ENCODE data around the gene PLPPR3.
"Not testable (repeated sequence)": the region's sequence is repeated elsewhere in the genome, so short reads cannot be mapped to it uniquely, and the experiment has no call there.

The PLPPR3 gene

GRCh38 chr19:853614-854220 is 32.0 kb upstream of the PLPPR3 start:
- DNase-seq: not testable (repeated sequence)

DNA sequence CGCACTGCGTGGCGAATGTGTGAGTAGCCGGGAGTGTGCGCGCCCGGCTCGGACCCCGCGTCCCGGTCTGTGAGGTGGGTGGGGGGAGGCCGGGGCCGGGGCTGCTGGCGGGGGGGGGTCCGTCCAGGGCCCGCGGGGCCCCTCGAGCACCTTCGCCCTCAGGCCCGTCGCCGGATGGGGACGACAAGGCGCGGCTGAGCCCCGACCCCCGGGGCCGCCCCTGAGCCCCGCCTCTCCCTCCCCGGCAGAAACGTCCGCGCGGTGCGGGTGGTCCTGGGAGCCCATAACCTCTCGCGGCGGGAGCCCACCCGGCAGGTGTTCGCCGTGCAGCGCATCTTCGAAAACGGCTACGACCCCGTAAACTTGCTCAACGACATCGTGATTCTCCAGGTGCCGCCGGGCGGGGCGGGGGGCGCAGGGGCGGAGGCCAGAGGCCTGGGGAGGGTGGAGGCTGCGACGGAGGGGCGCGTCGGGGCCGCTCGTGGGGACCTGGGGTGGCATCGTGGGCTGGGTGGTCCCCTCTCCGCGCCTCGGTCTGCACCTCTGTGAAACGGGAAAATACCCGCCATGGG is 31.3 kb upstream of the PLPPR3 start:
- DNase-seq: no peak

DNA sequence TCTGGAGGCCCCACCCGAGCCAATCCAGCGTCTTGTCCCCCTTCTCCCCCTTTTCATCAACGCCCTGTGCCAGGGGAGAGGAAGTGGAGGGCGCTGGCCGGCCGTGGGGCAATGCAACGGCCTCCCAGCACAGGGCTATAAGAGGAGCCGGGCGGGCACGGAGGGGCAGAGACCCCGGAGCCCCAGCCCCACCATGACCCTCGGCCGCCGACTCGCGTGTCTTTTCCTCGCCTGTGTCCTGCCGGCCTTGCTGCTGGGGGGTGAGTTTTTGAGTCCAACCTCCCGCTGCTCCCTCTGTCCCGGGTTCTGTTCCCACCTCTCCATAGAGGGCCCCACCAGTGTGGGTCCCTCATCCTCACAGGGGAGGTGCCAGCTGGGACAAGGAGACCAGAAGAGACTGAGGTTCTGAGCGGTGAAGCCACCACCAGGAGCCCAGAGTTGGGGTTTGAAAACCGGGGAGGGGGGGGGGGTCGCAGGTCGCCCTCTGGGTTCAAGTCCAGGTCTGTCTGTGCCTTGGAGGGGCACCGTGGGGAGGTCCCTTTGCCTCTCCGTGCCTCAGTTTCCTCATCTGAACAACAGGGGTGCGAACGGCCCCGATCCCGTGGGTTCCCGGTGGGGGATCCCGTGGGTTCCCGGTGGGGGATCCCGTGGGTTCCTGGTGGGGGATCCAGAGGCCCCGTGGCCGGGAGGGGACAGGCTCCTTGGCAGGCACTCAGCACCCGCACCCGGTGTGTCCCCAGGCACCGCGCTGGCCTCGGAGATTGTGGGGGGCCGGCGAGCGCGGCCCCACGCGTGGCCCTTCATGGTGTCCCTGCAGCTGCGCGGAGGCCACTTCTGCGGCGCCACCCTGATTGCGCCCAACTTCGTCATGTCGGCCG is 30.6 kb upstream of the PLPPR3 start, which contains the start of gene ELANE:
Gene ELANE (plus strand): TSS at position 168 of the 878 bp plus-strand sequence. CDS start 26 bp downstream, at position 194.
- no peak for DNase-seq

DNA sequence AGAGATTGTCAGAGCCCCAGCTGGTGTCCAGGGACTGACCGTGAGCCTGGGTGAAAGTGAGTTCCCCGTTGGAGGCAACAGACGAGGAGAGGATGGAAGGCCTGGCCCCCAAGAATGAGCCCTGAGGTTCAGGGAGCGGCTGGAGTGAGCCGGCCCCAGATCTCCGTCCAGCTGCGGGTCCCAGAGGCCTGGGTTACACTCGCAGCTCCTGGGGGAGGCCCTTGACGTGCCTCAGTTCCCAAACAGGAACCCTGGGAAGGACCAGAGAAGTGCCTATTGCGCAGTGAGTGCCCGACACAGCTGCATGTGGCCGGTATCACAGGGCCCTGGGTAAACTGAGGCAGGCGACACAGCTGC is 29.2 kb upstream of the PLPPR3 start:
- DNase-seq: no peak

GRCh38 chr19:850221-850978 is 28.6 kb upstream of the PLPPR3 start:
- no peak for DNase-seq

GRCh38 chr19:849195-849594 is 27.4 kb upstream of the PLPPR3 start:
- DNase-seq: not testable (repeated sequence)

- no peak for DNase-seq
Observed at GRCh38 chr19:848386-848921, 26.7 kb upstream of the PLPPR3 start.

- DNase-seq: no peak
Observed at GRCh38 chr19:845707-846521, 24.2 kb upstream of the PLPPR3 start.

GRCh38 chr19:844546-844971 is 22.8 kb upstream of the PLPPR3 start:
- DNase-seq: no peak

DNA sequence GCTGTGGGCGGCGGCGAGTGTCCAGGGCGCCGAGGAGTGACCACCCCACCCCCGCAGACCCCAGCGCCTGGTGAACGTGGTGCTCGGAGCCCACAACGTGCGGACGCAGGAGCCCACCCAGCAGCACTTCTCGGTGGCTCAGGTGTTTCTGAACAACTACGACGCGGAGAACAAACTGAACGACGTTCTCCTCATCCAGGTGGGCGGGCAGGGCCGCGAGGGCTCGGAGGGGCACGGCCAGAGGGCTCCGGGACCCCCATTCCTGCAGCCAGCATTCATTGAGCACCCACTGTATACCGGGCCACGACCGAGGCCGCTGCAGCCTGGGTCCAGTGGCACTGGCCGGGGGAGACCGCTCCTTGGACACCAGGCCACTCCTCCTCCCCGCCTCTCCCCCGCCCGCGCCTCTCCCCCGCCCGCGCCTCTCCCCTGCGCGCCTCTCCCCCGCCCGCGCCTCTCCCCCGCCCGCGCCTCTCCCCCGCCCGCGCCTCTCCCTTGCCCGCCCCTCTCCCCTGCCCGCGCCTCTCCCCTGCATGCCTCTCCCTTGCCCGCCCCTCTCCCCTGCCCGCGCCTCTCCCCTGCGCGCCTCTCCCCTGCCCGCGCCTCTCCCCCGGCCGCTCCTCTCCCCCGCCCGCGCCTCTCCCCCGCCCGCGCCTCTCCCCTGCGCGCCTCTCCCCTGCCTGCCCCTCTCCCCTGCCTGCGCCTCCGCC is 22.2 kb upstream of the PLPPR3 start:
- no peak for DNase-seq

GRCh38 chr19:843180-843835 is 21.6 kb upstream of the PLPPR3 start:
- DNase-seq: no peak

DNA sequence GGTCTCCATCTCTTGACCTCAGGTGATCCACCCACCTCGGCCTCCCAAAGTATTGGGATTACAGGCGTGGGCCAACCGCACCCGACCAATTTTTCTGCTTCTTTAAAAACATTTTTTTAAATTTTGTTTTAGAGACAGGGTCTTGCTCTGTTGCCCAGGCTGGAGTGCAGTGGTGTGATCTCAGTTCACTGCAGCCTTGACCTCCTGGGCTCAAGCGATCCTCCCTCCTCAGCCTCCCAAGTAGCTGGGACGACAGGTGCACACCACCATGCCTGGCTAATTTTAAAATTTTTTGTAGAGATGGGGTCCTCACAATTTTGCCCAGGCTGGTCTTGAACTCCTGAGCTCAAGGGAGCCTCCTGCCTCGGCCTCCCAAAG is 21.0 kb upstream of the PLPPR3 start:
- not testable (repeated sequence) for DNase-seq

DNA sequence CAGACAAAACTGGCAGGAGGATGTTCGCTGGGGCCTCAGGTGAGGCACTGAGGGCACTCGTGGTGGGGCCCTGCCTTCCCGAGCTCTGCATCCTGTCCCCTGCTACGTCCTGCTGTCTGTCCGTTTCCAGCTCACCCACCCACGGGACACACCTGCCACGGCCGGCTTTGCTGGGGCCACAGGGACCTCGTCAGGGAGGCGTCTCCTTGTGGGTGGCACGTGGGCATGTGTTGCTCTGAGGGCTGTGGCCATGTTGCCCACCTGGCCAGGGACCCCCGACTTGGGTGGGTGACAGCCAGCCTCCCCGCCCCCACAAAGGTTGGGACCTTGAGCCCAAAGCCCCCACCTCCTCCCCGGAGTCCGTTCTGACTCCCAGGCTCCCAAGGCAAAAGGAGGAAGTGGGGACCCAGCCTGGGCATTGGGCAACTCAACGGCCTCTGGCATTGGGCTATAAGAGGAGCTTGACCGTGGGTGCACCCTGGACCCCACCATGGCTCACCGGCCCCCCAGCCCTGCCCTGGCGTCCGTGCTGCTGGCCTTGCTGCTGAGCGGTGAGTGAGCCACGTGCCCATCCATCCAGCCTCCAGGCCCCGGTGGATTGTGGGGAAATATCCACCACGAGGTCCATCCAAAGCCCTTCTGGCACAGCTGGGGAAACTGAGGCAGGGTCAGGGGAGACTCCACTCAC is 18.9 kb upstream of the PLPPR3 start, which contains the start of gene PRTN3:
Gene PRTN3 (plus strand): TSS at position 481 of the 688 bp plus-strand sequence. CDS start 10 bp downstream, at position 491.
- no peak for DNase-seq

- DNase-seq: no peak
Observed at GRCh38 chr19:835210-835810, 13.6 kb upstream of the PLPPR3 start.

- DNase-seq: no peak
Observed at GRCh38 chr19:834216-834615, 12.5 kb upstream of the PLPPR3 start.

DNA sequence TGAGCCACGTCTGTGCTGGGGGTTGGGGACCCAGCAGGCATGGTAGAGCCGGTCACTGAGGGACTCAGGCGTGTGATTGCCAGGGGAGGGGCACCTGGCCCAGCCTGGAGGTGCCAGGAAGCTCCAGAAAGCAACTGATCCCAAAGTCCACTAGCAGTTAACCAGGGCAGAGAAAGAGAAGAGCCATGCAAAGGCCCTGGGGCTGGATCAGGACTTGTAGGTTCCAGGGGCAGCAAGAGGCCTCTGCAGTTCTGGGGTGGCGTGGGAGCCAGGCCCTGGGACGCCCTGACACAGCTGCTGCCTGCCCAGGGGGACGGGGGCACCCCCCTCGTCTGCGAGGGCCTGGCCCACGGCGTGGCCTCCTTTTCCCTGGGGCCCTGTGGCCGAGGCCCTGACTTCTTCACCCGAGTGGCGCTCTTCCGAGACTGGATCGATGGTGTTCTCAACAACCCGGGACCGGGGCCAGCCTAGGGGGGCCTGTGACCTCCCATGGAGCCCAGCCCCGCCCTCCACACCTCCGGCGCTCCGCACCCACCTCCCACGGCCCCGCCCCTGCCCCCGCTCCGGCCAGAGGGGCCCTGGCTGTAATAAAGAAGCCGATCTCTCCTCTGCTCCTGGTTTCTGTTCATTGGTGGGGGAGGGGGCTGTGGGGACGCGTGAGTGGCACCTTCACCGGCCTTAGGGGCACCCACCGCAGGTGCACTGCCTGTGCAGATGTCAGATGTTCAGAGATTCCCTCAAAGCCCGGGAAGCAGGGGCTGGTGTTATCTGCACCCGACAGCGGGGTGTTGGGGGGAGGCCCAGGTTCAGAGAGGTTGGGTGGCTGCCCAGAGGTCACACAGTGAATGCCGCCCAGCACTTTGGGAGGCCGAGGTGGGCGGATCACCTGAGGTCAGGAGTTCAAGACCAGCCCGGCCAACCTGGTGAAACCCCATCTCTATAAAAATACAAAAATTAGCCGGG is 9.9 kb upstream of the PLPPR3 start:
- DNase-seq: no peak

DNA sequence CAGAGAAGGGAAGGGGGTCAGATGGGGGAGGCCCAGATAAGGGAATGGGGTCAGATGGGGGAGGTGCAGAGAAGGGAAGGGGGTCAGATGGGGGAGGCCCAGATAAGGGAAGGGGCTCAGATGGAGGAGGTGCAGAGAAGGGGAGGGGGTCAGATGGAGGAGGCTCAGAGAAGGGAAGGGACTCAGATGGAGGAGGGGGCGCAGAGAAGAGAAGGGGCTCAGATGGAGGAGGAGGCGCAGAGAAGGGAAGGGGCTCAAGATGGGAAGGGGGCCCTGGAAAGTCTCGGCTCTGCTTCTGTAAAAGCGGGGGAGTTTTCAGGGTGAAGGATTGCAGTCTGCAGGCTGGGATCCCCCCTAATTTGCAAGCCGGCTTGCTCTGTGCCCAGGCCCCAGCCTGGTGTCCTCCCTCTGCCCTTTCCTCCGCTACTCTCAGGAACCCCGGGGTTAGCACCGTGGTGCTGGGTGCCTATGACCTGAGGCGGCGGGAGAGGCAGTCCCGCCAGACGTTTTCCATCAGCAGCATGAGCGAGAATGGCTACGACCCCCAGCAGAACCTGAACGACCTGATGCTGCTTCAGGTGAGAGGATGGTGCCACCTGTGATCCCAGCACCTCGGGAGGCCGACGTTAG is 7.5 kb upstream of the PLPPR3 start:
- no peak for DNase-seq

Data from activated CD4-positive, alpha-beta T cell treated with anti-CD3 and anti-CD28 coated beads, Interleukin-2, amount 50 U/mL, for 16 hours (primary cell).